A375 (cell line): Measurements from ENCODE around the gene OR5J2. TPM values are rescaled to one million over a fixed set of nuclear protein-coding genes. Genes with fewer than 3 reads are reported as not detected.

Source experiments
- total RNA-seq: library from RNA; depleted of rRNA; stranded (reverse); fragments of >200 nt; shearing (Covaris generic); gene quantifications from 2 replicates; pipeline ENCODE4 v1.2.3, GENCODE V29; 2014; rRNA removed

The OR5J2 gene
- total RNA-seq: not detected in 2 replicates

GRCh38 chr11:56176318-56176717 lies at the start of gene OR5J2:
OR5J2 (plus strand) TSS chr11:56176618; CDS start chr11:56176618, 0 bp downstream.

DNA sequence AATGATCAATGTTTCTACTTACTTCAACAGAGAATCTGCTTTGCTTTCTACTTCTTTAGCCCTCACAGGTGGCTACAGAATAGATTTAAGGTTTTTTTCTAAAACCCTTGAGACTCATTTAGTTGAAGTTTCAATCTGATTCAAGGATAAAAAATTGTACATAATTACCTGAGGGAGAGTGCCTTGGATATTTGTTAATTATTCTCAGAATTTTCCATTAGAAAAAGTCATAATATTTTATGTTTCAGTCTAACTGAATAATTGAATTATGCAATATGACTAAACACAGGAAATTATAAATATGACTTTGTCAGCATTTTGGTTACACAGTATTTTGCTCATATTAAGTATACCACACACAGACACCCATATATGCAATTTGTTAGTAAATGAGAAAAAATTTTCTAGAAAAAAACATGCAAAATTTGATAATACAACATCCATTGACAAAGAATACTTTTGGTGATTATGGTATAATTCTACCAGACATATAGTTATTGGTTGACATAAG lies 36.2 kb upstream of the OR5J2 start, which contains the start of gene OR8J3:
Gene OR8J3 (minus strand): TSS at position 51 of the 511 bp plus-strand sequence. CDS start 2,483 bp downstream, outside the sequence.

DNA sequence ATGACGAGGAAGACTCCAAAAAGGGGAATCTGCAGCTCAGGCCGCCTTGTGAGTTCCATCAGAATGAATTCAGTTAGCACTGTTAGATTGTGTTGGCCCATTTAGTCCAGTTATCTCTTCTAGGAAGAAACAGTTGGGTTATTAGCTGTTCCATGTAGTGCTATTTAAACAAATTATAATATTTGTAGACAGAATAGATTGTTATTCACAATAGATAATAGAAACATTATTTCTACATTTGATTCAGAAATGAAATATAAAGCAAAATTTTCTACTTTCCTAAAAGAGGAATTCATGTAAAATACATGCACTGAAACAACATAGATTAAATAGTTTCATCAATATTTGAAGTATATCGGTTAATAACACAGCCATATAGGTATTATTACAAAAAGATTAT lies 16.2 kb upstream of the OR5J2 start, which contains the start of gene OR8K5:
Gene OR8K5 (minus strand): TSS at position 101 of the 400 bp plus-strand sequence. CDS start 0 bp downstream, at position 101.

Other genes starting within 250 kb of the OR5J2 start
- not detected in 2 replicates for gene OR5I1, start 240.2 kb upstream of the OR5J2 start, total RNA-seq
- gene OR10AG1, start 206.7 kb upstream of the OR5J2 start, total RNA-seq: not detected in 2 replicates
- not detected in 2 replicates for gene OR5F1, start 182.0 kb upstream of the OR5J2 start, total RNA-seq
- gene OR5AS1, start 149.0 kb upstream of the OR5J2 start, total RNA-seq: not detected in 2 replicates
- not detected in 2 replicates for gene OR8I2, start 83.3 kb upstream of the OR5J2 start, total RNA-seq
- not detected in 2 replicates for gene OR8H2, start 72.9 kb upstream of the OR5J2 start, total RNA-seq
- not detected in 2 replicates for gene OR8H3, start 54.2 kb upstream of the OR5J2 start, total RNA-seq
- not detected in 2 replicates for gene OR8J3, start 36.4 kb upstream of the OR5J2 start, total RNA-seq
- gene OR8K5, start 16.3 kb upstream of the OR5J2 start, total RNA-seq: not detected in 2 replicates
- gene OR5T2, start 57.6 kb downstream of the OR5J2 start, total RNA-seq: not detected in 2 replicates
- not detected in 2 replicates for gene OR5T3, start 75.6 kb downstream of the OR5J2 start, total RNA-seq
- gene OR5T1, start 97.5 kb downstream of the OR5J2 start, total RNA-seq: not detected in 2 replicates
- gene OR8H1, start 115.6 kb downstream of the OR5J2 start, total RNA-seq: not detected in 2 replicates
- not detected in 2 replicates for gene OR8K3, start 138.5 kb downstream of the OR5J2 start, total RNA-seq
- gene OR8K1, start 169.4 kb downstream of the OR5J2 start, total RNA-seq: not detected in 2 replicates
- not detected in 2 replicates for gene OR8J1, start 177.7 kb downstream of the OR5J2 start, total RNA-seq
- not detected in 2 replicates for gene OR8U1, start 199.0 kb downstream of the OR5J2 start, total RNA-seq
- gene OR5AL1, start 236.1 kb downstream of the OR5J2 start, total RNA-seq: not detected in 2 replicates